HFF-Myc (cell line): ENCODE measurements around the gene SLC22A5.

Source experiments
- DNase-seq: peaks from one replicate; pipeline ENCODE4 v3.0.0-alpha.2; 2011; ENCODE audit warnings: low read depth; ENCODE audit errors: extremely low read depth
- H3K4me3 ChIP-seq: replicated peaks from 2 replicates; pipeline ENCODE4 v1.5.1; 2011; ENCODE audit warnings: low read depth, mild to moderate bottlenecking, control low read depth, low read length
- CTCF ChIP-seq: IDR thresholded peaks from 2 replicates; pipeline ENCODE4 v1.5.1; 2012; ENCODE audit warnings: mild to moderate bottlenecking, low read depth, low read length, control low read depth; ENCODE audit errors: missing control alignments

SLC22A5 gene

DNA sequence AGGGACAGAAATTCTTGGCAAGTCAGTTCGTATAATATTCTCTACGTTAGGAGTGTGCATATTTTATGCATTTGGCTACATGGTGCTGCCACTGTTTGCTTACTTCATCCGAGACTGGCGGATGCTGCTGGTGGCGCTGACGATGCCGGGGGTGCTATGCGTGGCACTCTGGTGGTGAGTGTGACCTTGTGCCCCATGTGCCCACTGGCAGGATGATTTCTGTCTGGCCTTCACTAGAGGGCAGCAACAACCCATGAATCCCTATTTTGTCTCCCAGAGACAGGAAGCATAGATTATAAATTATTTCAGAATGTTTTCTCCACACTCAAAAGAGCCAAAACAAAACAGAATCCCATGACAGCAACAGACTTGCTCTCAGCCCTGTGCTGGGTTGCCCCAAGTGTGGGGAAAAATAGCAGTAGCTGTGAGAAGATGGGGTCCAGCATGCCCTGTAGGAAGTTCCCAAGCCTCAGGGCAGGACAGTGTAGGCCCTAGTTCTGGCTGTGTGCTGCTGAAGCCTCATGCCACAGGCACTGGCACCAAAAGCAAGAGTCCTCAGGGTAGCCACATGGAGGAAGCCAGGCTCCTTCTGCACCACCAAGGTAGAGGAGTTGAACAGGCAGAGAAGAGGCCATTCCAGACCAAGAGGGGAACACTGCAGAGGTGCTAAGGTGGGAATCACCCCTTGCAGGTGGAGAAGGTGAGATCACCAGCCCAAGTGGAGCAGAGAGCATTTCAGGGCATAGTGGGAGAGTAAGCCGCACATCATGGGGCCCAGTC is 16.0 kb downstream of the SLC22A5 start:
- H3K4me3 ChIP-seq, result no peak overlapping the region

DNA sequence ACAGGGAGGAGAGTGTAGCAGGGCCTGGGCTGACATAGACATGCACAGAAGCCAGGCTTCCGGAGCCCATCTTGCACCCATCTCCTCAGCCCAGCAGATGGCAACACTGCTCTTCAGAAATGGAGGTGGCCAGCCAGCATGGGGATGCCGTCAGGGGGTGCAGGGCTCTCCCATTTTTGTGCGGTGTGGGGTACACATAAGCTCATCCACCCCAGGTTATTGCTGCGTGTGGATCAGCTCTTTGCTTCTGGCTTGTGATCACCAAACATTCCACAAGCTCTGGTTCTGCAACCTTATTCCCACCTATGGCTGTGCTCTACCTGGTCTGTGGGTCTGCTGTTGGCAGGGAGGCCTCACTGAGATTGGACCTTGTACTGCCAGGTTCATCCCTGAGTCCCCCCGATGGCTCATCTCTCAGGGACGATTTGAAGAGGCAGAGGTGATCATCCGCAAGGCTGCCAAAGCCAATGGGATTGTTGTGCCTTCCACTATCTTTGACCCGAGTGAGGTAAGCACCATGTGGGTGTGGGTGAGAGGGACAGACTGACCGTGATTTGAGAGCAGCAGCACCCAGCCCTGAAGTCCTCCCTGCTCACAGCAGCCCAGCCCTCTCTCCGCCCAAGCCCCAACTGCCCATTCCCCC is 17.3 kb downstream of the SLC22A5 start:
- no peak for DNase-seq
- TF ChIP-seq CTCF, result peak; percentile 84

More for the DNA sequence above, 16.0 kb downstream of the SLC22A5 start:
- peak; percentile 67 for TF ChIP-seq CTCF
- peak; percentile 53 for DNase-seq

DNA sequence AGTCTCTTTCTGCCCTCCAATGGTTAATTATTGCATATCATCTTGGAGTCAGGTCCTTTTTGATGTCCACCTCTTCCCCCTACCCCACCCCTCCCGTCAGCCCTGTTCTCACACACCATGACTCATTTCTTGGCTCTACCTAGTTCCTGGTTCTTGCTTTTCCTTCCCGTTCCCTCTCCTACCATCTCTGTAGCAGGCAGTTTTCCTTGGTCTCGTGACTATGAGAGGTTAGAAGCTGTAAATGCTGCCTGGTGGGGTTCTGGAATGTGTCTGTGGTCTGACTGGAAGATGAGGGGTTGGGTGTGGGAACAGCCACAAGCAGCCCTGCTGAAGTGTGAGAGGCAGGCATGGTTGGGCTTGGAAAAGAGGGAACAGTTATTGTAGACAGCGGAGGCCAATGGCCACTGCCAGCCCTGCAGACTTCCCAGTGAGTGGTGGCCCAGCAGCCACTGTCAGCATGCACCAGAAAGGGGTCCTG is 18.2 kb downstream of the SLC22A5 start:
- TF ChIP-seq CTCF, result no peak
- DNase-seq, result peak; percentile 97
- no peak overlapping the region for H3K4me3 ChIP-seq

More for the DNA sequence above, 17.3 kb downstream of the SLC22A5 start:
- H3K4me3 ChIP-seq, result no peak overlapping the region

GRCh38 chr5:132388244-132389050 is 18.9 kb downstream of the SLC22A5 start:
- no peak overlapping the region for H3K4me3 ChIP-seq
- no peak for DNase-seq
- TF ChIP-seq CTCF, result no peak

- no peak for TF ChIP-seq CTCF
- DNase-seq, result no peak
- no peak overlapping the region for H3K4me3 ChIP-seq
Measured at GRCh38 chr5:132389051-132389331, 19.5 kb downstream of the SLC22A5 start.

- DNase-seq, result peak; percentile 99
- no peak overlapping the region for H3K4me3 ChIP-seq
Measured at GRCh38 chr5:132389585-132390286, 20.2 kb downstream of the SLC22A5 start.

More at GRCh38 chr5:132389585-132390286, 20.2 kb downstream of the SLC22A5 start:
- no peak for TF ChIP-seq CTCF
